PFSK-1 (cell line): ENCODE results near the gene TFPI.

Experiments used
- FOXP2 ChIP-seq: optimal IDR thresholded peaks from 2 replicates; pipeline ENCODE3; 2011; ENCODE audit warnings: borderline replicate concordance, control low read depth, inconsistent platforms; ENCODE audit not compliant: insufficient read depth; ENCODE audit errors: extremely low read length, extremely low read depth
- POLR2AphosphoS5 ChIP-seq: IDR thresholded peaks from 2 replicates; pipeline ENCODE4 v1.6.1; 2012; ENCODE audit warnings: low read depth, mild to moderate bottlenecking, control low read depth, low read length, moderate library complexity
- SIN3A ChIP-seq: IDR thresholded peaks from 2 replicates; pipeline ENCODE4 v1.6.1; 2012; ENCODE audit warnings: mild to moderate bottlenecking, low read length, moderate library complexity, borderline replicate concordance; ENCODE audit not compliant: insufficient read depth
- TAF1 ChIP-seq: IDR thresholded peaks from 2 replicates; pipeline ENCODE4 v1.6.1; 2012; ENCODE audit warnings: low read length, control low read depth, borderline replicate concordance; ENCODE audit not compliant: insufficient read depth
- TF ChIP-seq, protein P1 (sequence below), 2 experiments: IDR thresholded peaks; 2 replicates each; pipeline versions ENCODE4 v1.6.1 to v1.8.0; 2011 to 2012; ENCODE audit warnings: low read depth in 2 of 2, low read length in 2 of 2, control low read depth in 1 of 2, inconsistent platforms in 1 of 2, mild to moderate bottlenecking in 1 of 2, moderate library complexity in 1 of 2; ENCODE audit not compliant: insufficient read depth in 1 of 2

Gene TFPI

GRCh38 chr2:187514930-187515329 is 39.3 kb downstream of the TFPI start:
- TF ChIP-seq, protein P1, sequence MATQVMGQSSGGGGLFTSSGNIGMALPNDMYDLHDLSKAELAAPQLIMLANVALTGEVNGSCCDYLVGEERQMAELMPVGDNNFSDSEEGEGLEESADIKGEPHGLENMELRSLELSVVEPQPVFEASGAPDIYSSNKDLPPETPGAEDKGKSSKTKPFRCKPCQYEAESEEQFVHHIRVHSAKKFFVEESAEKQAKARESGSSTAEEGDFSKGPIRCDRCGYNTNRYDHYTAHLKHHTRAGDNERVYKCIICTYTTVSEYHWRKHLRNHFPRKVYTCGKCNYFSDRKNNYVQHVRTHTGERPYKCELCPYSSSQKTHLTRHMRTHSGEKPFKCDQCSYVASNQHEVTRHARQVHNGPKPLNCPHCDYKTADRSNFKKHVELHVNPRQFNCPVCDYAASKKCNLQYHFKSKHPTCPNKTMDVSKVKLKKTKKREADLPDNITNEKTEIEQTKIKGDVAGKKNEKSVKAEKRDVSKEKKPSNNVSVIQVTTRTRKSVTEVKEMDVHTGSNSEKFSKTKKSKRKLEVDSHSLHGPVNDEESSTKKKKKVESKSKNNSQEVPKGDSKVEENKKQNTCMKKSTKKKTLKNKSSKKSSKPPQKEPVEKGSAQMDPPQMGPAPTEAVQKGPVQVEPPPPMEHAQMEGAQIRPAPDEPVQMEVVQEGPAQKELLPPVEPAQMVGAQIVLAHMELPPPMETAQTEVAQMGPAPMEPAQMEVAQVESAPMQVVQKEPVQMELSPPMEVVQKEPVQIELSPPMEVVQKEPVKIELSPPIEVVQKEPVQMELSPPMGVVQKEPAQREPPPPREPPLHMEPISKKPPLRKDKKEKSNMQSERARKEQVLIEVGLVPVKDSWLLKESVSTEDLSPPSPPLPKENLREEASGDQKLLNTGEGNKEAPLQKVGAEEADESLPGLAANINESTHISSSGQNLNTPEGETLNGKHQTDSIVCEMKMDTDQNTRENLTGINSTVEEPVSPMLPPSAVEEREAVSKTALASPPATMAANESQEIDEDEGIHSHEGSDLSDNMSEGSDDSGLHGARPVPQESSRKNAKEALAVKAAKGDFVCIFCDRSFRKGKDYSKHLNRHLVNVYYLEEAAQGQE (IDR thresholded peaks at IDR 0.05; ENCODE audit: insufficient read depth in 1 of 2, low read depth in 2 of 2, low read length in 2 of 2): no peak
- TF ChIP-seq FOXP2 (no peak), POLR2AphosphoS5 (no peak), TAF1 (no peak), SIN3A (no peak)

- TF ChIP-seq POLR2AphosphoS5 (no peak), TAF1 (no peak), SIN3A (no peak), FOXP2 (no peak)
- TF ChIP-seq, protein P1 (IDR thresholded peaks at IDR 0.05; ENCODE audit: insufficient read depth in 1 of 2, low read depth in 2 of 2, low read length in 2 of 2): no peak
Measured at GRCh38 chr2:187511356-187512315, 42.6 kb downstream of the TFPI start.

DNA sequence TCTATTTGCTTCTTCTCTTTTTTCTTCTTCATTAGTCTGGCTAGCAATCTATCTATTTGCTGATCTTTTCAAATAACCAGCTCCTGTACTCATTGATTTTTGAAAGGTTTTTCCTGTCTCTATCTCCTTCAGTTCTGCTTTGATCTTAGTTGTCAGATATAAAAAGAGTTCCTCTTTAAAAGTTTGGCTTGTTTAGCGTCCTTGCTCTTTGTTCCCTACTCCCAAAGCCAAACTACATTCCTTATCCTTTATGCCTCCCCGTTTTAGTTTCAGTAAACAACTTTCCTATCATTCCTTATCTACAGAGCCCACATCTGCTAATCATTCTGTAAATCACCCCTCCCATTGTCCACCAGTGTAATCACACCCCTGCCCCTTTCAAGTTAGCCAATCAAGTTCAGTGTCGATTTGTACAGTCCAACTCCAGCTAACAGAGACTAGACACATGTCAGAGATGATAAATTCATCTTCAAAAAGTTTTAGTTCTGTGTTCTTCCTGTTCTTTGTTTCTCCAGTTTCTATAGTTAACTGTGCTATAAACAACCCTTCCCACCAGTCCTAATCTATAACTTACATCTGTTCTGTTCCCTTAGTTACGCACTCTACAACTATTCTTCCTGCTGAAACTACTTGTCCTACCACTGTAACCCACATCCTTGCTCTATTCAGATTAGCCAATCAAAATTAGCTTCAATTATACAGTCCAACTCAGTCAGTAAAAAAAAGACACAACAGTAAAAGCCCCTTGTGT is 44.4 kb downstream of the TFPI start:
- TF ChIP-seq SIN3A: no peak
- TF ChIP-seq, protein P1 (IDR thresholded peaks at IDR 0.05; ENCODE audit: insufficient read depth in 1 of 2, low read depth in 2 of 2, low read length in 2 of 2): no peak
- TF ChIP-seq TAF1: no peak
- TF ChIP-seq FOXP2: no peak
- no peak for TF ChIP-seq POLR2AphosphoS5

GRCh38 chr2:187506416-187506815 is 47.8 kb downstream of the TFPI start:
- TF ChIP-seq, protein P1 (IDR thresholded peaks at IDR 0.05; ENCODE audit: insufficient read depth in 1 of 2, low read depth in 2 of 2, low read length in 2 of 2): no peak
- TF ChIP-seq TAF1 (no peak), FOXP2 (no peak)
